Stimulated activated CD8-positive, alpha-beta memory T cell treated with anti-CD3 and anti-CD28 coated beads, Interleukin-7, amount 100 ng/mL, for 48 hours (primary cell): ENCODE results near the gene EVPLL.
"Not testable (repeated sequence)": the region's sequence is repeated elsewhere in the genome, so short reads cannot be mapped to it uniquely, and the experiment has no call there.

ENCODE experiments used
- DNase-seq, 2 donors: peaks; one replicate each; pipeline ENCODE4 v3.0.0-alpha.2; 2020; ENCODE audit warnings: low read depth in 1 of 2; ENCODE audit errors: extremely low read depth in 1 of 2

Gene EVPLL

GRCh38 chr17:18377437-18378204 lies at the start of gene EVPLL:
EVPLL (plus strand) TSS chr17:18377778; CDS start chr17:18380938, 3,160 bp downstream.
- DNase-seq, result no peak

- DNase-seq, result no peak
Measured at GRCh38 chr17:18328643-18329204, 48.9 kb upstream of the EVPLL start.

DNA sequence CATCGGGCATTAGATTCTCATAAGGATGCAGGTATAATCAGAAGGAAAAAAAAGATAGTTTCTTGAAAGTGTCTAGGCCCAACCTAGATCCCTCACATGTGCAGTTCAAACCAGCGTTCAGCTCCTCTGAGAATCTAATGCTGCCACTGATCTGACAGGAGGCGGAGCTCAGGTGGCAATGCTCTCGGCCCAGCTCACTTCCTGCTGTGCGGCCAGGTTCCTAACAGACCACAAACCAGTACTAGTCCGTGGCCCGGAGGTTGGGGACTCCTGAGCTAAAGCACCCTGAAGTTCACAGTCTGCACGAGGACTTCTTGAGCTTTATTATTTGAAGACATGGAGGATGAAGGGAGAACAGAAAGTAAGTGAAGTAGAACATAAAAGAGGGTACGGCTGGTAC lies 45.7 kb upstream of the EVPLL start:
- no peak for DNase-seq

DNA sequence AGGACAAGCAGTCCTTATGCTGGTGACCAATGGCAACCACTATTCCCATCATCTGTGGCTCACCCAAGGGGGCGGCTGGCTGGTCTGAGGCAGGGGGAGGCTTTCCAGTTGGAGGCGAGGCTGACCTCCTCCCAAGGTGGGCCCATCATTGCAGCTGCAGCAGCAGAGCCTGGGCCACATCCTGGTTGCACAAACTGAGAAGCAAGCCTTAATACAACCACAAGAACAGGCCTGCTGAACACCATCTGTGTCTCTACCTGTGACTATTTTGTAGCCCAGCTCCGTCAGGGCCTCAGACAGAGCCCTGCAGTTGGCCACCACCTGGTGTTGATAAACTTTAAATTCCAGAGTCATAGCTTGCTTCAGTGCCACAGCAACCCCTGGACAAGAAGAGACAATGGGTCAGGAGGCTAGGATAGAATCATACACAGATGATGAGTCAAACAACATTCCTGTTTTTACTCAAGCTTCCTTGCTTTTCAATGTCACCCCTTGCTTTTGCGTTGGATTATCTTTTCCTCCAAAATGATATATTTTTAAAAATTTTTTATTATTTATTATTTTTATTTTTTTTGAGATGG lies 44.6 kb upstream of the EVPLL start:
- no peak for DNase-seq

DNA sequence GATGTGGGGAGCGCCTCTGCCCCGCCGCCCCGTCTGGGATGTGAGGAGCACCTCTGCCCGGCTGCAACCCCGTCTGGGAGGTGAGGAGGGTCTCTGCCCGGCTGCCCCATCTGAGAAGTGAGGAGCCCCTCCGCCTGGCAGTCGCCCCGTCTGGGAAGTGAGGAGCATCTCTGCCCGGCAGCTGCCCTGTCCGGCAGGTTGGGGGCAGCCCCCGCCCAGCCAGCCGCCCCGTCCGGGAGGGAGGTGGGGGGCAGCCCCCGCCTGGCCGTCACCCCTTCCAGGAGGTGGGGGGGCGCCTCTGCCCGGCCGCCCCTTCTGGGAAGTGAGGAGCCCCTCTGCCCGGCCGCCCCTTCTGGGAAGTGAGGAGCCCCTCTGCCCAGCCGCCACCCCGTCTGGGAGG lies 39.4 kb upstream of the EVPLL start:
- not testable (repeated sequence) for DNase-seq

DNA sequence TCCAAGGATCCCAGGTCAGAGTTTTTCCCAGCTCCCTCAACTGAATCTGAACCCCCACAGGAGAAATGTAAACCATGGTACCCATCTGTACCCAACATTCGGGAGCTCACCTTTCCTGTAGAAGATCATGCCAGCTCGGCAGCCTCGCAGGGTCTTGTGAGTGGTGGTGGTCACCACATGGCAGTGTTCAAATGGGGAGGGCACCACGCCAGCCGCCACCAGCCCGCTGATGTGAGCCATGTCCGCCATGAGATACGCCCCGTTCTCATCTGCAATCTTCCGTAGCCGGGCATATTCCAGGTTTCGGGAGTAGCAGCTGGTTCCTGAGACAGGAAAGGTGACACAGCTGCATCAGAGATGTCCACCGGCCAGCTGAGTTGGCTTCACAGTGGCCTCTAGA lies 37.6 kb upstream of the EVPLL start:
- no peak for DNase-seq

- DNase-seq, result no peak
Measured at GRCh38 chr17:18344021-18344420, 33.6 kb upstream of the EVPLL start.

GRCh38 chr17:18353541-18353940 lies 24.0 kb upstream of the EVPLL start:
- DNase-seq, result no peak

GRCh38 chr17:18356624-18357023 lies 21.0 kb upstream of the EVPLL start:
- DNase-seq, result no peak

- no peak for DNase-seq
Measured at GRCh38 chr17:18360518-18360917, 17.1 kb upstream of the EVPLL start.

GRCh38 chr17:18361837-18362697 lies 15.5 kb upstream of the EVPLL start:
- DNase-seq, result no peak

GRCh38 chr17:18362698-18363100 lies 14.9 kb upstream of the EVPLL start:
- no peak for DNase-seq

GRCh38 chr17:18363101-18364049 lies 14.2 kb upstream of the EVPLL start, which contains the start of gene SHMT1:
SHMT1 (minus strand) TSS chr17:18363550; CDS start chr17:18355981, 7,569 bp downstream.
- peak; percentile 88 to 89 for DNase-seq

GRCh38 chr17:18364166-18364565 lies 13.4 kb upstream of the EVPLL start:
- no peak for DNase-seq

DNA sequence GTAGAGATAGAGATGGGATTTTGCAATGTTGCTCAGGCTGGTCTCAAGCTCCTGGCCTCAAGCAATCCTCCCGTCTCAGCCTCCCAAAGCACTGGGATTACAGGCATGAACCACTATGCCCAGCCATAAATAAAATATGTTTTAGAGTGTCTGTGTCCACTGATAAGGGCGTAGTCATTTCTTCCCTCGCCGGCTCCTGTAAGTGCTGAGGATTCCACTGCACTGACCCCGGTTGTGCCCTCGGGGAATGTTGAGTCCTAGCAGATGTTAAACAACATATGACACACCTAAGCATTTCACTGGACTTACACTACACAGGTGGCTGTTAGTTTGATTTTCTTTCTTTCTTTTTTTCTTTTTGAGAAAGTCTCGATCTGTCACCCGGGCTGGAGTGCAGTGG lies 8.6 kb upstream of the EVPLL start:
- no peak for DNase-seq

GRCh38 chr17:18370761-18371160 lies 6.8 kb upstream of the EVPLL start:
- DNase-seq, result no peak

GRCh38 chr17:18371455-18371854 lies 6.1 kb upstream of the EVPLL start:
- no peak for DNase-seq

GRCh38 chr17:18373181-18373580 lies 4.4 kb upstream of the EVPLL start:
- DNase-seq, result not testable (repeated sequence)

GRCh38 chr17:18374216-18374615 lies 3.4 kb upstream of the EVPLL start:
- no peak for DNase-seq

DNA sequence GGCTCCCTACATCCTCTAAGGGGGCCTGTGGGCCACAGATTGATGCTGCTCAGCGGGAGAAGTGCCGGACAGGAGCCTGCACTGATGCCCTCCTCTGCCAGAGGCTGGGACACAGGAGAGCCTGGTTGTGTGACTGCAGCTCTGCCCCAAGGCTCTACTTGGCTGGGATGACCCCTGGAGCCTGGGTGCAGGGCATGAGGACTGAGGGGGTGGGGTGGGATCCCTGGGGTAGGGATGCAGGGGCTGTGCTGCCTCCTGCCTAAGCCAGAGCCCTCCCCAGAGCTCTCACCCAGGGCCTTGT lies 577 bp downstream of the EVPLL start:
- no peak for DNase-seq
